HG03280 (cell line): Measurements from ENCODE around the gene OTUD5.

Source experiments
- ATAC-seq: cut with Tn5 transposase; IDR thresholded peaks from one replicate; pipeline ENCODE4 v1.9.1; 2021; ENCODE audit warnings: mild to moderate bottlenecking, moderate library complexity; ENCODE audit not compliant: unreplicated experiment

Gene OTUD5

GRCh38 chrX:48913605-48914366 lies 43.6 kb downstream of the OTUD5 start:
- no peak for ATAC-seq

- peak; percentile 56 for ATAC-seq
Observed at GRCh38 chrX:48911412-48912182, 45.8 kb downstream of the OTUD5 start, which contains the start of gene SLC35A2. TSS of gene SLC35A2 (minus strand) at chrX:48911646. CDS start at chrX:48911636, 10 bp downstream.

GRCh38 chrX:48910926-48911411 lies 46.4 kb downstream of the OTUD5 start:
- no peak for ATAC-seq

GRCh38 chrX:48909703-48910294 lies 47.6 kb downstream of the OTUD5 start:
- no peak for ATAC-seq

GRCh38 chrX:48908600-48908999 lies 48.8 kb downstream of the OTUD5 start:
- no peak for ATAC-seq

- ATAC-seq: no peak
Observed at GRCh38 chrX:48905090-48905790, 52.2 kb downstream of the OTUD5 start.

- no peak for ATAC-seq
Observed at GRCh38 chrX:48904626-48905025, 52.8 kb downstream of the OTUD5 start.

GRCh38 chrX:48904180-48904579 lies 53.2 kb downstream of the OTUD5 start:
- ATAC-seq: no peak

- ATAC-seq: no peak
Observed at GRCh38 chrX:48903290-48903689, 54.1 kb downstream of the OTUD5 start.

- no peak for ATAC-seq
Observed at GRCh38 chrX:48902776-48903175, 54.6 kb downstream of the OTUD5 start.

GRCh38 chrX:48902135-48902534 lies 55.3 kb downstream of the OTUD5 start:
- ATAC-seq: no peak

- ATAC-seq: no peak
Observed at GRCh38 chrX:48901069-48901468, 56.3 kb downstream of the OTUD5 start.

- no peak for ATAC-seq
Observed at GRCh38 chrX:48899078-48899410, 58.4 kb downstream of the OTUD5 start.

- peak; percentile 87 for ATAC-seq
Observed at GRCh38 chrX:48897625-48898306, 59.6 kb downstream of the OTUD5 start, which contains the start of the genes PQBP1 and TIMM17B. TSS of gene PQBP1 (plus strand) at chrX:48897930. CDS start at chrX:48898510, 580 bp downstream. TSS of gene TIMM17B (minus strand) at chrX:48897768. CDS start at chrX:48897749, 19 bp downstream.

- peak; percentile 27 for ATAC-seq
Observed at GRCh38 chrX:48897157-48897624, 60.2 kb downstream of the OTUD5 start.

- no peak for ATAC-seq
Observed at GRCh38 chrX:48896611-48897011, 60.8 kb downstream of the OTUD5 start.

GRCh38 chrX:48894891-48895290 lies 62.5 kb downstream of the OTUD5 start:
- ATAC-seq: no peak

- no peak for ATAC-seq
Observed at GRCh38 chrX:48893556-48894348, 63.7 kb downstream of the OTUD5 start.

GRCh38 chrX:48892896-48893295 lies 64.5 kb downstream of the OTUD5 start:
- no peak for ATAC-seq
